ENCODE data around the gene DLGAP1.

GRCh38 chr18:4004183-4004829 is 450.8 kb downstream of the DLGAP1 start:
- no peak for TF ChIP-seq CTCF (IDR thresholded peaks at IDR 0.05; ENCODE audit: insufficient read depth, low read length, poor library complexity, severe bottlenecking)
- no peak for TF ChIP-seq EZH2phosphoT487 (conservative IDR thresholded peaks at IDR 0.05; ENCODE audit: low read length)
